ENCODE results near the gene CNRIP1. TPM values are rescaled to one million over a fixed set of nuclear protein-coding genes. Genes with fewer than 3 reads are reported as not detected.

CNRIP1 gene
- total RNA-seq, 6 experiments from 2014 or later = 33.6 to 53.8 (median 47.2) TPM

- Mint-ChIP-seq H3K27me3 (ENCODE audit: insufficient read depth) (peaks cover 2% of the 10 kb centered on the region; the same call in 1 of the 2 replicates), H3K36me3 (ENCODE audit: low read depth) (no peaks in the 10 kb centered on the region), H3K9me3 (no peaks in the 10 kb centered on the region), H3K4me3 (no peak overlapping the region), H3K27ac (no peak overlapping the region), H3K4me1 (ENCODE audit: low read depth) (no peaks in the 10 kb centered on the region)
- no peak for TF ChIP-seq CTCF (IDR thresholded peaks at IDR 0.05)
- no peak for DNase-seq
Observed at GRCh38 chr2:68278169-68278568, 41.6 kb downstream of the CNRIP1 start.

- no peaks in the 10 kb centered on the region for H3K9me3 Mint-ChIP-seq
- no peak for TF ChIP-seq CTCF (IDR thresholded peaks at IDR 0.05)
- no peaks in the 10 kb centered on the region; the same call in 1 of the 2 replicates for H3K27me3 Mint-ChIP-seq (ENCODE audit: insufficient read depth)
- no peak overlapping the region for H3K4me3 Mint-ChIP-seq
- no peak overlapping the region for H3K27ac Mint-ChIP-seq
- H3K4me1 Mint-ChIP-seq (ENCODE audit: low read depth) = no peaks in the 10 kb centered on the region
- H3K36me3 Mint-ChIP-seq (ENCODE audit: low read depth) = no peaks in the 10 kb centered on the region
- no peak for DNase-seq
Observed at GRCh38 chr2:68274022-68274421, 45.7 kb downstream of the CNRIP1 start.

- DNase-seq = no peak
- Mint-ChIP-seq H3K9me3 (no peaks in the 10 kb centered on the region), H3K27me3 (ENCODE audit: insufficient read depth) (no peaks in the 10 kb centered on the region; the same call in 1 of the 2 replicates), H3K4me1 (ENCODE audit: low read depth) (no peaks in the 10 kb centered on the region), H3K4me3 (no peak overlapping the region), H3K27ac (no peak overlapping the region), H3K36me3 (ENCODE audit: low read depth) (no peaks in the 10 kb centered on the region)
- TF ChIP-seq CTCF (IDR thresholded peaks at IDR 0.05) = no peak
Observed at GRCh38 chr2:68272246-68272994, 47.3 kb downstream of the CNRIP1 start.

GRCh38 chr2:68266655-68267054 is 53.1 kb downstream of the CNRIP1 start:
- Mint-ChIP-seq H3K27me3 (ENCODE audit: insufficient read depth) (no peaks in the 10 kb centered on the region; the same call in 1 of the 2 replicates), H3K27ac (no peak overlapping the region), H3K9me3 (no peaks in the 10 kb centered on the region), H3K36me3 (ENCODE audit: low read depth) (no peaks in the 10 kb centered on the region), H3K4me1 (ENCODE audit: low read depth) (no peaks in the 10 kb centered on the region), H3K4me3 (no peak overlapping the region)
- TF ChIP-seq CTCF (IDR thresholded peaks at IDR 0.05) = no peak
- DNase-seq = no peak

GRCh38 chr2:68263632-68264031 is 56.1 kb downstream of the CNRIP1 start:
- Mint-ChIP-seq H3K4me1 (ENCODE audit: low read depth) (peaks cover 10% of the 10 kb centered on the region), H3K9me3 (no peaks in the 10 kb centered on the region), H3K27me3 (ENCODE audit: insufficient read depth) (no peaks in the 10 kb centered on the region), H3K27ac (no peak overlapping the region), H3K36me3 (ENCODE audit: low read depth) (no peaks in the 10 kb centered on the region), H3K4me3 (no peak overlapping the region)
- DNase-seq = no peak
- TF ChIP-seq CTCF (IDR thresholded peaks at IDR 0.05) = no peak
